Activated T-cell treated with anti-CD3 and anti-CD28 coated beads, Interleukin-2, amount 50 U/mL, for 24 hours (primary cell): ENCODE measurements around the gene RIMBP2.

ENCODE experiments used
- DNase-seq: peaks from one replicate; pipeline ENCODE4 v3.0.0-alpha.2; 2020
- H3K27ac Mint-ChIP-seq: 2 replicates; pipeline ENCODE4 v1.8.0; 2020; ENCODE audit warnings: mild to moderate bottlenecking, mixed read lengths
- H3K27me3 Mint-ChIP-seq: 2 replicates; pipeline ENCODE4 v1.8.0; 2020; ENCODE audit warnings: mixed read lengths
- H3K36me3 Mint-ChIP-seq: 2 replicates; pipeline ENCODE4 v1.8.0; 2020; ENCODE audit warnings: low read depth, mixed read lengths
- H3K4me1 Mint-ChIP-seq: 2 replicates; pipeline ENCODE4 v1.8.0; 2020; ENCODE audit warnings: low read depth, mixed read lengths
- H3K4me3 Mint-ChIP-seq: 2 replicates; pipeline ENCODE4 v1.8.0; 2020; ENCODE audit warnings: mild to moderate bottlenecking, moderate library complexity, mixed read lengths
- H3K9me3 Mint-ChIP-seq: 2 replicates; pipeline ENCODE4 v1.8.0; 2020; ENCODE audit warnings: mixed read lengths

RIMBP2 gene

DNA sequence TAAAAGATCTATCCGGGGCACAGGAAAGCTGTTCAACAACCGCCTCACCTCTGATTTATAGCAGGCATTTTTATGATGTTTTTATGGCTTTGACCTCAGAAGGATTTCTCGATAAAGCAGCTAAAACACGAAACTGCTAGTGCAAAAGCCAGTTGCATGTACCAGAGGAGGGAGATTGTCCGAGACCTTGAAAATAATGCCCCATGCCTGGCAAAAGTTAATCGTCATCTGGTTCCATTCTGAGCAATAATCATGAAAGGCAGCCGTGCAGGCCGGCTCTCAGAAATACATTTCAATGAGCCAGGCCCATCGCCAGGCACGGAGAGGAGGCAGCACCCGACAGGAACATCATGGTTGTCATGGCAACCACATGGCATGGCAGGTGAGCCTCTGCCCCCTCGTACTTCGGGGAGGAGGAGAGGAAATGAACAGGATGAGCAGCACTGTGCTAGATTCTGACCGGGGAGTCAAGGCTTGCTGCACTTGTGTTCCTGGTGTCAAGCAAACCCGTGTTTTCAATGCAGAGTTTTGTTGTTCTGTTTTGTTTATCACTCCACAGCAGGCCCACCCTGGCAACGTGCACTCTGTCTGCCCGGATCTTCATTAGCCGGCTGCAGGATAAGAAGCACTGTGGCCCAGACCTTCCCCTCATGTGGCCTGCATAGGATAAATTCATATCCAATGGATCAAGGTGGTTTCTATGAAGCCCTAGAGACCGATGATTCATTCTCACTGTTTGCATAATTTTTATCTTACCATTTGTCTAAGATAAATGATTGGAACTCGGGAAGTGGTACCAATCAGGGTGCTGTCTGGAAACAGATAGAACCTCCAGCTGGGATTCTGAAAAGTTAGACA, 160.2 kb downstream of the RIMBP2 start:
- H3K27me3 Mint-ChIP-seq: peaks cover 17% of the 10 kb centered on the region
- H3K27ac Mint-ChIP-seq: no peak overlapping the region
- H3K9me3 Mint-ChIP-seq: peaks cover 4% of the 10 kb centered on the region
- H3K4me3 Mint-ChIP-seq: no peak overlapping the region
- H3K4me1 Mint-ChIP-seq: no peaks in the 10 kb centered on the region
- no peak for DNase-seq
- H3K36me3 Mint-ChIP-seq: no peaks in the 10 kb centered on the region

DNA sequence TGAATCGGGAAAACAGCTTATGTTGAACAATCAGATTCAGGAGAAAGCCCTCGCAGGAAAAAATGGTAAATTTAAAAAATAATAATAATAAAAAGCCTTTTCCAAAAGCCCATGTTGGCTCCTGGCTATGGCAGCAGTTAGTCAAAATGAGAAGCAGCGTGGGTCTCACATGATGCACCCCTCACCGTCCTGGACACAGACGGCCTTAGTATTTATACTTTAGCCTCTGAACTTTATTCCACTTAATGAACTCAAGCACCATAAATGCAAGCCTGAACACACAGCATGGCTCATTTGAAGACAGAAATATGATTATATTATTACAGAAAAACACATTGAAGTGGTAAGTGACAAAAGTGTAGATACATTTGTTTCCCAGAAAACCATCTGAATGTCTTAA, 160.9 kb downstream of the RIMBP2 start:
- H3K9me3 Mint-ChIP-seq: peaks cover 9% of the 10 kb centered on the region

DNA sequence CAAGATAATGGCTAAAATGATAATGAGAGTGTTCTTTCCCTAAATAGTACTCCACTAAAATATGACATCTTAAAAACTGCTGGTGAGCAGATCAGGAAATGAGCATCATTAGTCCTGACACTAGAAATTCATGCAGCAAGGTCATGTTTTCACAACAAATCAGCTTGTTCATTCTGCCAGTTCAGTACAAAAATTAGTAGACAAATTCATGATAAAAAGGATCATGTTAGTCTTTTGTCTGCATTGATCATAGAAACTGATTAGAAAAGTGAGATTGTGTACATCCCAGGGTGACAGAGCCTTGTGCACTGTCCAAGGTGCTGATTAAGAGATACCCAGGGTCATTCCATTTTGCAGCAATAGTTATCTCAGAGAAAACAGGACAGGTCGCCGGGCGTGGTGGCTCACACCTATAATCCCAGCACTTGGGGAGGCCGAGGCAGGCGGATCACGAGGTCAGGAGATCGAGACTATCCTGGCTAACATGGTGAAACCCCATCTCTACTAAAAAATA, 163.6 kb downstream of the RIMBP2 start:
- Mint-ChIP-seq H3K4me3 (no peak overlapping the region), H3K36me3 (no peaks in the 10 kb centered on the region), H3K27me3 (peaks cover 12% of the 10 kb centered on the region), H3K4me1 (no peaks in the 10 kb centered on the region), H3K9me3 (peaks cover 9% of the 10 kb centered on the region), H3K27ac (no peak overlapping the region)
- no peak for DNase-seq

More for the DNA sequence above, 160.9 kb downstream of the RIMBP2 start:
- peaks cover 17% of the 10 kb centered on the region for H3K27me3 Mint-ChIP-seq
- no peak overlapping the region for H3K4me3 Mint-ChIP-seq
- no peak overlapping the region for H3K27ac Mint-ChIP-seq
- no peak for DNase-seq
- no peaks in the 10 kb centered on the region for H3K4me1 Mint-ChIP-seq
- no peaks in the 10 kb centered on the region for H3K36me3 Mint-ChIP-seq

DNA sequence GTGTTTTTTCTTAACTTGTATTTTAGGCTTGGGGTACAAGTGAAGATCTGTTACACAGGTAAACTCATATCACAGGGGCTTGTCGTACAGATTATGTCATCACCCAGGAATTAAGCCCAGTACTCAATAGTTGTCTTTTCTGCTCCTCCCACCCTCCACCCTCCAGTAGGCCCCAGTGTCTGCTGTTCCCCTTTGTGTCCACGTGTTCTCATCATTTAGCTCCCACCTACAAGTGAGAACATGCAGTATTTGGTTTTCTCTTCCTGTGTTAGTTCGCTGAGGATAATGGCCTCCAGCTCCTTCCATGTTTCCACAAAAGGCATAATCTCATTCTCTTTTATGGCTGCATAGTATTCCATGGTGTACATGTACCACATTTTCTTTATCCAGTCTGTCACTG, 166.7 kb downstream of the RIMBP2 start:
- Mint-ChIP-seq H3K36me3 (no peaks in the 10 kb centered on the region), H3K27ac (no peak overlapping the region), H3K4me1 (no peaks in the 10 kb centered on the region), H3K27me3 (peaks cover 2% of the 10 kb centered on the region), H3K4me3 (no peak overlapping the region), H3K9me3 (peaks cover 9% of the 10 kb centered on the region)
- no peak for DNase-seq

DNA sequence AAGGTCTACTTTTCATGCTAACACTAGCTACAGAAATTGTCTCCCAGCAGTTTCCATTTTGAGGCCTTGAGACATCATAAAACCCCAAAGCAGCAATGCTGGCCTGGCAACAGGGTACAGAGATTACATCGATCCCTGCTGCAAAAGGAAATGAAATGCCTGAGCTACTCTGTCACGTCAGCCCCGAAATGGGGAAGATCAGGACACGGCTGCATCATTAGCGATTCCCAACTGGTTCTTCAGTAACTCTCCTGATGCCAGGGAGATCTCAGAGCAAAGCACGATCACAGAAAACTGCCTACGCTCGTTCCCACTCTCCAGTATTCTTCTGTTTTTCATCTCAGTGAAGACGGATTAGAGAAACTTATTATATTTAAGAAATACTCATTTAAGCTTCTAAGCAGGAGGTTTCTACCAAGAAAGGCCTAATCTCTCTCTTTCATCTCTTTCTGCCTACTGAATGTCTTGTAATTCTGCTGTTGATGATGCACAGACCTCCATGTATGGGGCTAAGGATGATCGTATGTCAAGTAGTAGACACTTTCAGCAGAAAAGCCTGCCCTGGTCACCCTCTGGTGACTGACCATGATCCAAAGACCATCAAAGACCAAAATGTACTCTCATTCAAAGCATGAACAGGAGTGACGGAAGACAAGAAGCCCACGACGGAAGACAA, 168.5 kb downstream of the RIMBP2 start:
- H3K9me3 Mint-ChIP-seq: peaks cover 9% of the 10 kb centered on the region
- DNase-seq: no peak
- H3K36me3 Mint-ChIP-seq: no peaks in the 10 kb centered on the region
- H3K27me3 Mint-ChIP-seq: peaks cover 2% of the 10 kb centered on the region
- H3K4me1 Mint-ChIP-seq: no peaks in the 10 kb centered on the region
- H3K27ac Mint-ChIP-seq: no peak overlapping the region
- no peak overlapping the region for H3K4me3 Mint-ChIP-seq

DNA sequence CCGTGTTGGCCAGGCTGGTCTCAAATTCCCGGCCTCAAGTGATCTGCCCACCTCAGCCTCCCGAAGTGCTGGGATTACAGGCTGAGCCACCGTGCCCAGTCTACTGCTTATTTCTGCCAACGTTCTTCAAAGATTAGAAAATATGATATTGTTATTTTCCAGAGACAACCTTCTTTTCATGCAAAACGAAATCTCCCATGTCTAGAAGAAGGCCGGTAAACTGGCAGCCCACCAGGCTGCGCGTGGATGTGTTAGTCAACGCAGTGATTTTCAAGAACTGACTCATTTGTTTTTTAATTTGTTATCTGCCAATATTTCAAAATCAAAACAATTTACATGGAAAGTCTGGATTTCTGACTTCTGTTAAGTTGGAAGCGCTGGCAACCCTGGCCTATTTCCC, 169.6 kb downstream of the RIMBP2 start:
- H3K9me3 Mint-ChIP-seq: peaks cover 9% of the 10 kb centered on the region

DNA sequence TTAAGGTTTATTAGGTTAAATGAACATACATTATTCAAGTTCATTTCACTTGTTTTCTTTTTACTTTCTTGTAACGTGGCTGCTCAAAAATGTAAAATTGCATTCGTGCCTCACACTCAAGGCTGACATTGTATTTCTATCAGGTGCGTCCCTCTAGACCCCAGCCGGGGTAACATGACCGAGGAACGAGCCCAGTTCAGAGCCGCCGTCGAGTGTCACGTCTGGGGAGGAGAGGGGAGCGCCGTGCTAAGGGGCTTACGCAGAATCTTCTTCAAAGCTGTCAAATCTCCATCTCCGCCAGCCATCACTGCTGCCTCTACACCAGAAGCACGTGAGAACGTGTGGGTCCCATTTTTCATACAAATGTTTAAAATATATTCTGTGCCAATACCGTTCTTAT, 170.6 kb downstream of the RIMBP2 start:
- Mint-ChIP-seq H3K36me3 (no peaks in the 10 kb centered on the region), H3K4me1 (no peaks in the 10 kb centered on the region), H3K4me3 (no peak overlapping the region), H3K9me3 (peaks cover 7% of the 10 kb centered on the region), H3K27me3 (peaks cover 2% of the 10 kb centered on the region), H3K27ac (no peak overlapping the region)
- DNase-seq: no peak

More for the DNA sequence above, 169.6 kb downstream of the RIMBP2 start:
- Mint-ChIP-seq H3K4me1 (no peaks in the 10 kb centered on the region), H3K4me3 (no peak overlapping the region), H3K36me3 (no peaks in the 10 kb centered on the region), H3K27me3 (peaks cover 2% of the 10 kb centered on the region), H3K27ac (no peak overlapping the region)
- no peak for DNase-seq

DNA sequence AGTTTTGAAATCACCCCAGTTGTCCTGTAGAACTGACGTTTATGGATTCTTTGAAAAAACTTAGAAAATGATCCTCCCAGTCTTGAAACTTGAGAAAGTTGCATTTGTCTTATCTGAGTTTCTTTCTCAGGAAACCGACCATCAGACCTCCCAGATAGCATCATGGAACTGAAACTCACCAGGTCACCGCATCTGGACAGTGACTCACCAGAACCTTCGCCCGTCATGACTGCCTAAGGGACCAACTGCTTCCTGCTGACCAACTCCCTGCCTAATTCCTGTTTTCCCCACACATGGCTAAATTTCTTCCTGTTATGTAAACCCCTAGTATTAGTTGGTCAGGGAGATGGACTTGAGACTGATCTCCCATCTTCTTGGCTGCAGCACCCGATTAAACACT, 175.7 kb downstream of the RIMBP2 start:
- peaks cover 8% of the 10 kb centered on the region for H3K9me3 Mint-ChIP-seq
- no peaks in the 10 kb centered on the region for H3K4me1 Mint-ChIP-seq
- no peak overlapping the region for H3K4me3 Mint-ChIP-seq
- H3K27ac Mint-ChIP-seq: no peak overlapping the region
- peaks cover 4% of the 10 kb centered on the region for H3K27me3 Mint-ChIP-seq
- H3K36me3 Mint-ChIP-seq: no peaks in the 10 kb centered on the region
- DNase-seq: no peak

DNA sequence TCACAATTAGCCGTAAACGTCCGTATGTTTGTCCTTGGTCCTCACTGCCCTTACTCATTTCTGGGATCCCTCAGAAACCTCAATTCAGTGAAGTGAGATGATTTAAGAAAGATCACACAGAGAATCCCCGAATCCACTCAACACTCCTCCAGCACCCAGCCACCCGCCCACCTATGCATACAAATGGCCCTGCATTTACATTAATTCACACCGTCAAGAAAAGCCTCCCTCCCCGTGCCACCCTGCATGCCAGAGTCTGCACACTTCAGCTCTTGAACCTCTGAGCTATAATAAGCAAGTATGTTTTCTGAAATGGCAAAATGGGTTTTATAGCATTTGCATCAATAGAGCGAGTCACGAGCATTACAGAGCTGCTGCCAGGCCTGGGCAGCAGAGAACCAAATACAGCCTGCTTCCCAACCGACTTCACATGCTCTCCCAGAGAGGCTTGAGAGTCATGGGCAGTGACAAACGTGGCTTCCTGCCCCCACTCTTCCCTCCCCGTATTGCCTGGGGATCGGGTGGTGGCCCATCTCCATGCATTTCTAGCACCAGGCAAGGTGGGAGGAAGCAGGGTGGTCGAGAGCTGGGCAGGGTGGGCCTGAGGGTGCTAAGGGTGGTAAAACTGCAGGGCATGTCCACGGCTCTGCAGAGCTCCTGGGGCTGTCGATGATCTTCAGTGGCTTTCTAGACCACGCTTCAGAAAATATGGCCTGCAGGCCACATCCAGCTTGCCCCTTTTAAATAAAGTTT, 177.6 kb downstream of the RIMBP2 start:
- H3K27ac Mint-ChIP-seq: no peak overlapping the region
- no peaks in the 10 kb centered on the region for H3K36me3 Mint-ChIP-seq
- H3K27me3 Mint-ChIP-seq: peaks cover 4% of the 10 kb centered on the region
- H3K4me1 Mint-ChIP-seq: no peaks in the 10 kb centered on the region
- no peak for DNase-seq
- peaks cover 8% of the 10 kb centered on the region for H3K9me3 Mint-ChIP-seq
- H3K4me3 Mint-ChIP-seq: no peak overlapping the region

DNA sequence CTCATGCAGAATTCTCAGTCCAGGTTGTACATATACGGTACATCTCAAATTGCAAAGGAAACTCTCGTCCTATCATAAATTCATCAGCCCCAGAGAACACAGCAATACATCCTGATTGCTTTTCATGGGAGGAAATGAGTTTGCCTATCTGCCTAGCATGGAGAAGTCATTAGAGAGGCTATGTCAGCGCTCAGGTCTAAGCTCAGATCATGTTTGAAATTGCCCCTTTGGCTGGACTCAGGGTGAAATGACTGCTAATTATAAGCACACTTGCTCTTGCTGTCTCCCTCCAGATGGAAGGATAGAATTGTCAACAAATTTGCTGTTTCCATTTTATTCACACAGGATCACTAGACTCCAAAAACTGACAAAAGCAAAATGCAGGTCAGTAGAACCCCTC, 178.4 kb downstream of the RIMBP2 start:
- H3K27me3 Mint-ChIP-seq: peaks cover 4% of the 10 kb centered on the region
- peaks cover 10% of the 10 kb centered on the region for H3K9me3 Mint-ChIP-seq
- DNase-seq: no peak
- H3K4me1 Mint-ChIP-seq: no peaks in the 10 kb centered on the region
- H3K4me3 Mint-ChIP-seq: no peak overlapping the region
- no peak overlapping the region for H3K27ac Mint-ChIP-seq
- no peaks in the 10 kb centered on the region for H3K36me3 Mint-ChIP-seq

DNA sequence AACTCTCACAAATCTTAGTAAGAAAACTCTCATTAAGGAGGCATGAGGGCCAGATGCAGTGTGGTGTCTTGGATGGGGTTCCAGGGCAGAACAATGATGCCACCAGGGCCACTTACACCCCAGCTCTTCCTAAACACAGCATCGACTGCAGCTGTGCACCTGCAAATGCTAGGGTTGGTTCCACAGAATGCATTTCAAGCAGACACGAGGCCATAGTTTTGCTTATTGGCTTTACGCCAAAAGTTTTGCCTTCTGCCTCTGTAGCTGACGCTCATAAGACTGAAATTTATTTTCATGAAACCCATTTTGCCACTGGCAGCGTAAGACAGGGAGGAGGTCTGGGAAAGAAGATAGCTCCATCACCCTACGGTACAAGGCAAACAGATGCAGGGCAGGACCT, 179.0 kb downstream of the RIMBP2 start:
- peaks cover 4% of the 10 kb centered on the region for H3K27me3 Mint-ChIP-seq
- no peak overlapping the region for H3K4me3 Mint-ChIP-seq
- DNase-seq: no peak
- no peaks in the 10 kb centered on the region for H3K4me1 Mint-ChIP-seq
- no peak overlapping the region for H3K27ac Mint-ChIP-seq
- no peaks in the 10 kb centered on the region for H3K36me3 Mint-ChIP-seq
- H3K9me3 Mint-ChIP-seq: peaks cover 10% of the 10 kb centered on the region

DNA sequence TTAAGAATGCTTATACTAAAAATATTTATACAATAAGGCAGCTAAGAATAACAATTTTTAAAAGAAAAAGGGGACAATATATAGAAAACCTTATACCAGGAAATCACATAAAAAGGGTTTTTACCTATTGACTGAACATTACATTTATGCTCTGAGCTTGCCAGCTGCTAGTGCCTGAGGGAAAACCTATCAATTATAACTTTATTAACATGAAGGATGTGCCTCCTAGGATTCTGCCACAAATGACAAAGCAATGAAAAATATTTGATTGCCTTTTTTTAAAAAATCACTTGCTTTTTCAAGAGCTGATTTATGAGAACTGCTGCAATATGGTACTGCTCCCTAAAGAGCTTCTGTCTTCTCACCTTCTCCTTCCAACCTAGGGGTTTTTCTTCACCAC, 185.7 kb downstream of the RIMBP2 start:
- Mint-ChIP-seq H3K9me3 (peaks cover 2% of the 10 kb centered on the region), H3K27ac (no peak overlapping the region), H3K27me3 (no peaks in the 10 kb centered on the region), H3K36me3 (no peaks in the 10 kb centered on the region), H3K4me1 (no peaks in the 10 kb centered on the region), H3K4me3 (no peak overlapping the region)
- DNase-seq: no peak

DNA sequence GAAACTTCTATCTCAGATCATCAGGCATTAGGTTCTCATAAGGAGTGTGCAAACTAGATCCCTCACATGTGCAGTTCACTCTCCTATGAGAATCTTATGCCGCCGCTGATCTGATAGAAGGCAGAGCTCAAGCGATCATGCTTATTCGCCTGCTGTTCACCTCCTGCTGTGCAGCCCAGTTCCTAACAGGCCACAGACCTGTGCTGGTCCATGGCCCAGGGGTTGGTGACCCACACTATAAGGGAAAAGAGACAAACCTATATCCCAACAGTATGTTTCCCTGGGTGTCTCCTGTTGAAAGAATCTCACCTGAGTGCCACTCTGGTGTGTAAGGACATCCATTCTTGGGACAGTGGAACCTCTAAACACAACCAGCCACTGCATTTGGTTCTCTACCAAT, 186.3 kb downstream of the RIMBP2 start:
- H3K27ac Mint-ChIP-seq: no peak overlapping the region
- no peak for DNase-seq
- no peaks in the 10 kb centered on the region for H3K4me1 Mint-ChIP-seq
- H3K36me3 Mint-ChIP-seq: no peaks in the 10 kb centered on the region
- H3K27me3 Mint-ChIP-seq: no peaks in the 10 kb centered on the region
- no peak overlapping the region for H3K4me3 Mint-ChIP-seq
- peaks cover 2% of the 10 kb centered on the region for H3K9me3 Mint-ChIP-seq

DNA sequence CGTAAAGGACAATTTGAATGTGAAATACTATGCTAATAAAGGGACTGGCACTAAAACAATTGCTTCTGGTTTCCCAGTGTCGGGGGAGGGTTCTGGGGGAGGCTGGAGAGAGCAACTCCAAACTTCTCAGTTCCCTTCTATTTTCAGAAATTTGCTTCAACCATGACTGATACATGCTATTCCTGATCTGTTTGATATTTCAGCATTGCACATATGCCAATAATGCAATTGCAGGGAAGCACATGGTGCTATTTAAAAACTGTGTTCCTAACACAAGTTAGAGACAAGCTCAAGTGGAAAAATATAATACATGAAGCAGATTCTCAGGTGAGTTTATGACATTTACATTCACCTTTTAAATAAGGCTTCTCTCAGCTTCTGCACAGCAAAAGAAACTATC, 188.9 kb downstream of the RIMBP2 start:
- Mint-ChIP-seq H3K27ac (no peak overlapping the region), H3K27me3 (no peaks in the 10 kb centered on the region), H3K4me1 (no peaks in the 10 kb centered on the region), H3K36me3 (no peaks in the 10 kb centered on the region), H3K9me3 (no peaks in the 10 kb centered on the region), H3K4me3 (no peak overlapping the region)
- DNase-seq: no peak
